ENCODE results near the gene STUB1. TPM values are rescaled to one million over a fixed set of nuclear protein-coding genes. Genes with fewer than 3 reads are reported as not detected.

Gene STUB1
- total RNA-seq, 1 donor from 2014 or later: 99.3 TPM

DNA sequence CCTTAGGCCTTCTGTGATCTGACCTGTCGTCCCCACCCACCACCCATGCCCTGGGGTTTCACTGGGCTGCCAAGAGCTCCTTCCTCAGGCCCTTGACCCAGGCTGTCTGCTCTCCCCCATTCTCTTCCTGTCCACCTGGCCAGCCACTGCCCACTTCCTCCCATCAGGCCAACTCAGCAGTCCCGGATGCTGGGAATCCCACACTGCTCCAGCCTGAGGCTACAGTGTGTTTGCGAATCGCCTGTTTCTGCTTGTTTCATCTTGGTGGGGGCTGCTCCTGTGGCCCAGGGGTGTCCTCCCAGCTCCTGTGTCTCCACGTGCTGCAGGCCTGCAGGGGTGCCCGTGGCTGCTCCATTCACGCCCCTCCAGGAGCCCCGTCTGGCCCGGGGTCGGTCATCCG lies 33.9 kb downstream of the STUB1 start:
- H3K4me3 Mint-ChIP-seq: peak overlapping the region; percentile 86
- H3K27ac Mint-ChIP-seq (ENCODE audit: unreplicated experiment): no peak overlapping the region
- peaks cover 22% of the 10 kb centered on the region for H3K27me3 Mint-ChIP-seq (ENCODE audit: low read depth)
- H3K4me1 Mint-ChIP-seq: peaks cover 29% of the 10 kb centered on the region
- H3K36me3 Mint-ChIP-seq (ENCODE audit: low read depth): no peaks in the 10 kb centered on the region
- TF ChIP-seq CTCF (conservative IDR thresholded peaks at IDR 0.05): no peak
- DNase-seq (ENCODE audit: low read depth, low spot score): no peak
- no peaks in the 10 kb centered on the region for H3K9me3 Mint-ChIP-seq

DNA sequence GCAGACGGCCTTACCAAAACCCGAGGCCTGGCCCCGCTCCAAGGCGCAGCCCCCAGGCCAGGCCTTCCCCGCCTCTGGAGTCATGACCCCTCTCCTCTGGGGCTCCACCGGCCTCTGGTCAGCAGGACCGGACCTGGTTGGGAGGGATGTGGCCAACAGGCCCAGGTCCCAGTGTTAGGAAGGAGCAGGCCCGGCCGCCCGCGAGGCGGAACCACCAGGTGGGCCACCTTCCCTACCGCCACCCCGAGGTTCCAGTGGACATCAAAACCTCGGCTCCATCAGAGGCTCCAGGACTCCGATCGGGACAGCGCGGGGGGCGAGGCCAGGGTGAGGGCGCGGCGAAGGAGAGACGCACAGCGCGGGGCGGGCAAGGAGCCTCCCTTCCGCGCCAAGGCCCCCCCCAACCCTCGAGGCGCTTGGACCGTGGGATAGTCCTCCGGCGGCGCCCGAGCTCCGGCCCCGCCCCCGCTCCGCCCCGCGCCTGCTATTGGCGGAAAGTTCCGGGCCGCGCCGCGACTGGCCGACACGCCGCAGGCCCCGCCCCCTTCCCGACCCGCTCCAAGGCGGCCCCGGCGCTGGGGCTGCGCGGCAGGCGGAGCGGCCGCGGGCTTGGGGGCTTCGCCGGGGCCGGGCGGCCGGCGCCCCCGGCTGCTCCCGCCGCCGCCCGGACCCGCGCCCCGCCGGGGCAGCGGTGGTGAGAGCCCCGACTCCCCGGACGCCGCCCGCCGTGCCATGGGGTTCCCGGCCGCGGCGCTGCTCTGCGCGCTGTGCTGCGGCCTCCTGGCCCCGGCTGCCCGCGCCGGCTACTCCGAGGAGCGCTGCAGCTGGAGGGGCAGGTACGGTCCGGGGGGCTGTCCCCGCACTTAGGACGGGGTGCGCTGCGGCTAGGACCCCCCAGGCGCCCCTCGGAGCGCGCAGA lies 34.6 kb downstream of the STUB1 start, which contains the start of gene METRN:
Gene METRN (plus strand): TSS at position 561 of the 919 bp plus-strand sequence. CDS start 172 bp downstream, at position 733.
- Mint-ChIP-seq H3K27ac (ENCODE audit: unreplicated experiment) (peak within 1 kb of the TSS; percentile 96), H3K36me3 (ENCODE audit: low read depth) (no peaks in the 10 kb centered on the region), H3K4me1 (peaks cover 29% of the 10 kb centered on the region), H3K4me3 (peak within 1 kb of the TSS; percentile 95), H3K9me3 (no peaks in the 10 kb centered on the region), H3K27me3 (ENCODE audit: low read depth) (peaks cover 16% of the 10 kb centered on the region)
- no peak for TF ChIP-seq CTCF (conservative IDR thresholded peaks at IDR 0.05)
- peak; percentile 94 for DNase-seq (ENCODE audit: low read depth, low spot score)

- Mint-ChIP-seq H3K4me1 (peaks cover 32% of the 10 kb centered on the region), H3K27me3 (ENCODE audit: low read depth) (peaks cover 17% of the 10 kb centered on the region), H3K27ac (ENCODE audit: unreplicated experiment) (peak overlapping the region; percentile 96), H3K4me3 (peak overlapping the region; percentile 95), H3K9me3 (no peaks in the 10 kb centered on the region), H3K36me3 (ENCODE audit: low read depth) (no peaks in the 10 kb centered on the region)
- TF ChIP-seq CTCF (conservative IDR thresholded peaks at IDR 0.05): peak; percentile 14
- DNase-seq (ENCODE audit: low read depth, low spot score): no peak
Measured at GRCh38 chr16:715477-716199, 35.4 kb downstream of the STUB1 start.

GRCh38 chr16:716200-716568 lies 36.0 kb downstream of the STUB1 start:
- peaks cover 32% of the 10 kb centered on the region for H3K4me1 Mint-ChIP-seq
- H3K9me3 Mint-ChIP-seq: no peaks in the 10 kb centered on the region
- peak; percentile 90 for DNase-seq (ENCODE audit: low read depth, low spot score)
- peaks cover 17% of the 10 kb centered on the region for H3K27me3 Mint-ChIP-seq (ENCODE audit: low read depth)
- peak overlapping the region; percentile 95 for H3K4me3 Mint-ChIP-seq
- TF ChIP-seq CTCF (conservative IDR thresholded peaks at IDR 0.05): no peak
- H3K27ac Mint-ChIP-seq (ENCODE audit: unreplicated experiment): peak overlapping the region; percentile 96
- no peaks in the 10 kb centered on the region for H3K36me3 Mint-ChIP-seq (ENCODE audit: low read depth)

DNA sequence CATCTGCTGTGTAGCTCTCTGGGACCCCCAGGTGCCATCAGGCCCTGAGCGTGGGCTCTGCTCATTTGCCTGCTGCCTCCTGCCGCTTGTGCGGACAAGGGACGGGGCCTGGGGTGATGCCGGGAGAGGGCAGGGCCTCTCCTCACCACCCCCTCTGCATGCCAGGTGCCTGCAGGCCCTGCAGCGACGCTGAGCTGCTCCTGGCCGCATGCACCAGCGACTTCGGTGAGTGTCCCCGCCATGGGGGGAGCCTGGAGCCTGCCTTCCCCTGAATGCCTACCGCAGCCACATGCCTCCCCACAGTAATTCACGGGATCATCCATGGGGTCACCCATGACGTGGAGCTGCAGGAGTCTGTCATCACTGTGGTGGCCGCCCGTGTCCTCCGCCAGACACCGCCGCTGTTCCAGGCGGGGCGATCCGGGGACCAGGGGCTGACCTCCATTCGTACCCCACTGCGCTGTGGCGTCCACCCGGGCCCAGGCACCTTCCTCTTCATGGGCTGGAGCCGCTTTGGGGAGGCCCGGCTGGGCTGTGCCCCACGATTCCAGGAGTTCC lies 36.6 kb downstream of the STUB1 start:
- no peaks in the 10 kb centered on the region for H3K36me3 Mint-ChIP-seq (ENCODE audit: low read depth)
- H3K4me3 Mint-ChIP-seq: peak overlapping the region; percentile 95
- H3K27ac Mint-ChIP-seq (ENCODE audit: unreplicated experiment): no peak overlapping the region
- peaks cover 32% of the 10 kb centered on the region for H3K4me1 Mint-ChIP-seq
- no peak for DNase-seq (ENCODE audit: low read depth, low spot score)
- TF ChIP-seq CTCF (conservative IDR thresholded peaks at IDR 0.05): no peak
- peaks cover 17% of the 10 kb centered on the region for H3K27me3 Mint-ChIP-seq (ENCODE audit: low read depth)
- no peaks in the 10 kb centered on the region for H3K9me3 Mint-ChIP-seq

Measured in neural crest cell (in vitro differentiated cells).